Uterus (tissue), 4 donors: ENCODE results near the gene BUD31. TPM values are rescaled to one million over a fixed set of nuclear protein-coding genes. Genes with fewer than 3 reads are reported as not detected.

ENCODE experiments used
- DNase-seq, 2 donors: peaks; one replicate each; pipeline ENCODE4 v3.0.0-alpha.2; 2019 to 2020
- H3K27ac ChIP-seq, 2 donors: fragments of 200-600 bp; sonication (generic); 1 replicate in 1 of 2; 2 replicates in 1 of 2; pipeline ENCODE4 v1.5.1; 2016 to 2018
- H3K27me3 ChIP-seq, 2 donors: fragments of 200-600 bp; sonication (generic); one replicate each; pipeline ENCODE4 v1.5.1; 2018 to 2019; ENCODE audit warnings: control low read depth in 1 of 2
- H3K36me3 ChIP-seq, 2 donors: fragments of 200-600 bp; sonication (generic); one replicate each; pipeline ENCODE4 v1.5.1; 2019; ENCODE audit warnings: control low read depth in 1 of 2
- H3K4me1 ChIP-seq, 2 donors: fragments of 200-600 bp; sonication (generic); one replicate each; pipeline ENCODE4 v1.5.1; 2018 to 2019; ENCODE audit warnings: control low read depth in 1 of 2
- H3K4me3 ChIP-seq, 2 donors: fragments of 200-600 bp; sonication (generic); 1 replicate in 1 of 2; 2 replicates in 1 of 2; pipeline ENCODE4 v1.5.1; 2018 to 2019; ENCODE audit warnings: mild to moderate bottlenecking in 1 of 2
- H3K9me3 ChIP-seq, 2 donors: fragments of 200-600 bp; sonication (generic); one replicate each; pipeline ENCODE4 v1.5.1; 2019; ENCODE audit warnings: control low read depth in 1 of 2
- POLR2A ChIP-seq, 2 donors: fragments of 450-650 bp; IDR thresholded peaks; one replicate each; pipeline ENCODE4 v1.6.1; 2016; ENCODE audit warnings: antibody characterized with exemption in 2 of 2, mild to moderate bottlenecking in 1 of 2, moderate library complexity in 1 of 2
- intact Hi-C: fragments of 100-400 bp; cut with DNase I; formaldehyde crosslinking; loops from one replicate; pipeline ENCODE4 v1.15.1; 2023; ENCODE audit warnings: low total_unique reads
- total RNA-seq, 4 donors: library from RNA; depleted of rRNA in 3 of 4; stranded (reverse); fragments of >200 nt in 3 of 4; gene quantifications; one replicate each; pipeline versions ENCODE4 v1.1.0 to v1.2.4, GENCODE V29; 2014 to 2023
- TF ChIP-seq, protein P1 (sequence below), 4 experiments: fragments of 200-600 bp in 2 of 4; fragments of 450-650 bp in 2 of 4; sonication (generic) in 2 of 4; IDR thresholded peaks; one replicate each; pipeline ENCODE4 v1.5.1; 2016 to 2019; ENCODE audit warnings: antibody characterized with exemption in 4 of 4, mild to moderate bottlenecking in 2 of 4, moderate library complexity in 1 of 4
- donor health status: DM: yes; HTN: yes; CAD: no.

The BUD31 gene
- total RNA-seq, 4 donors from 2014 or later, result 29.4 to 93.2 (median 54.4) TPM

DNA sequence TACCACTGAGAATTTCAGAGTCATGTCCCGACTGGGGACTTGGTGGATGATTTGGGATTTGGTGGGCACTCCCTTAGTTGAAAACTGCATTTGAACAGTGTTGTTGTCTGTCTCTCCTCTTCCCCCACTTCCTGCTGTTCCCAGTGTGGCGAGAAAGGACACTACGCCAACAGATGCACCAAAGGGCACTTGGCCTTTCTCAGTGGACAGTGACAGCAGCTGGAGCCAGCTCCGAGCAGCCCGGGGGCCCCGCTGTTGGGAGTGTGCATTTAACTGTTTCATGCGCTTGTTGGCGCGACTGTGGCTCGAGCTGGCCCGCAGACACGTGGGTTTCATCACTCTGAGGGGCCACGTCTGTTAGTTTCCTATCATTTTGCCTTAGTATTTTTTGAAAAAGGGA is 47.5 kb downstream of the BUD31 start:
- TF ChIP-seq, protein P1, sequence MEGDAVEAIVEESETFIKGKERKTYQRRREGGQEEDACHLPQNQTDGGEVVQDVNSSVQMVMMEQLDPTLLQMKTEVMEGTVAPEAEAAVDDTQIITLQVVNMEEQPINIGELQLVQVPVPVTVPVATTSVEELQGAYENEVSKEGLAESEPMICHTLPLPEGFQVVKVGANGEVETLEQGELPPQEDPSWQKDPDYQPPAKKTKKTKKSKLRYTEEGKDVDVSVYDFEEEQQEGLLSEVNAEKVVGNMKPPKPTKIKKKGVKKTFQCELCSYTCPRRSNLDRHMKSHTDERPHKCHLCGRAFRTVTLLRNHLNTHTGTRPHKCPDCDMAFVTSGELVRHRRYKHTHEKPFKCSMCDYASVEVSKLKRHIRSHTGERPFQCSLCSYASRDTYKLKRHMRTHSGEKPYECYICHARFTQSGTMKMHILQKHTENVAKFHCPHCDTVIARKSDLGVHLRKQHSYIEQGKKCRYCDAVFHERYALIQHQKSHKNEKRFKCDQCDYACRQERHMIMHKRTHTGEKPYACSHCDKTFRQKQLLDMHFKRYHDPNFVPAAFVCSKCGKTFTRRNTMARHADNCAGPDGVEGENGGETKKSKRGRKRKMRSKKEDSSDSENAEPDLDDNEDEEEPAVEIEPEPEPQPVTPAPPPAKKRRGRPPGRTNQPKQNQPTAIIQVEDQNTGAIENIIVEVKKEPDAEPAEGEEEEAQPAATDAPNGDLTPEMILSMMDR (IDR thresholded peaks at IDR 0.05), result no peak
- no peak for TF ChIP-seq POLR2A (IDR thresholded peaks at IDR 0.05)
- intact Hi-C loops, result no loop called here
- no peak overlapping the region for H3K27ac ChIP-seq
- H3K36me3 ChIP-seq, result no peaks in the 10 kb centered on the region
- H3K9me3 ChIP-seq, result no peaks in the 10 kb centered on the region
- H3K27me3 ChIP-seq, result no peaks in the 10 kb centered on the region
- no peak overlapping the region for H3K4me3 ChIP-seq
- no peaks in the 10 kb centered on the region for H3K4me1 ChIP-seq
- no peak for DNase-seq

DNA sequence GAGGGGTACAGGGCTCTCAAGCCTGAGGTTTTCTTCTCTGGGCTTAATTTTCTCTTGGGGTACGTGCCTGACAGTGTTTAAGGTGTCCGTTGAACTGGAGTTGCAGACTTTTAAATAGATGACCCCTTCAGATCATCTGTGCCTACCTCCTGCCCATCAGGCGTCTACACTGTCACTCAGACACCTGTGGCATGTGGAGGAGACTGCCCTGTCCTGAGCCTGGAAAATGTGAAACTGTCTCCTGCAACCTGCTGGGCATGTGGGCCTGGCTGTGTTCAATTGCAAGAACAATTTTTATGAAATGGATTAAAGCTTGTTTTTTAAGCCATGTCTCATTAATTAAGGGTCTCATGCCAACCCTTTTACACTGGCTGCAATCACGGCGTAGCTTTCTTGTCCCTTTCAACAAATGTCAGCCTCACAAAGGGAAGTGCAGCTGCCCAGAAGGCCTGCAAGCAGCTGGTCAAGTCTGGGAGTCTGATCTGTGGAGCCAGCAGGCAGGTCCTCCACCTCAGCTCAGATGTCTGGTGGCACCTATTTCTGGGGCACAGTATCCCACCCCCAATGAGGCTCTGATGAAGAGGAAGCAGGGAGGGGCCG is 48.4 kb downstream of the BUD31 start:
- Histone ChIP-seq H3K27me3 (no peaks in the 10 kb centered on the region), H3K4me3 (no peak overlapping the region), H3K9me3 (no peaks in the 10 kb centered on the region), H3K4me1 (no peaks in the 10 kb centered on the region), H3K36me3 (no peaks in the 10 kb centered on the region), H3K27ac (no peak overlapping the region)
- intact Hi-C loops, result no loop called here
- TF ChIP-seq, protein P1 (IDR thresholded peaks at IDR 0.05), result no peak
- TF ChIP-seq POLR2A (IDR thresholded peaks at IDR 0.05), result no peak
- DNase-seq, result no peak

DNA sequence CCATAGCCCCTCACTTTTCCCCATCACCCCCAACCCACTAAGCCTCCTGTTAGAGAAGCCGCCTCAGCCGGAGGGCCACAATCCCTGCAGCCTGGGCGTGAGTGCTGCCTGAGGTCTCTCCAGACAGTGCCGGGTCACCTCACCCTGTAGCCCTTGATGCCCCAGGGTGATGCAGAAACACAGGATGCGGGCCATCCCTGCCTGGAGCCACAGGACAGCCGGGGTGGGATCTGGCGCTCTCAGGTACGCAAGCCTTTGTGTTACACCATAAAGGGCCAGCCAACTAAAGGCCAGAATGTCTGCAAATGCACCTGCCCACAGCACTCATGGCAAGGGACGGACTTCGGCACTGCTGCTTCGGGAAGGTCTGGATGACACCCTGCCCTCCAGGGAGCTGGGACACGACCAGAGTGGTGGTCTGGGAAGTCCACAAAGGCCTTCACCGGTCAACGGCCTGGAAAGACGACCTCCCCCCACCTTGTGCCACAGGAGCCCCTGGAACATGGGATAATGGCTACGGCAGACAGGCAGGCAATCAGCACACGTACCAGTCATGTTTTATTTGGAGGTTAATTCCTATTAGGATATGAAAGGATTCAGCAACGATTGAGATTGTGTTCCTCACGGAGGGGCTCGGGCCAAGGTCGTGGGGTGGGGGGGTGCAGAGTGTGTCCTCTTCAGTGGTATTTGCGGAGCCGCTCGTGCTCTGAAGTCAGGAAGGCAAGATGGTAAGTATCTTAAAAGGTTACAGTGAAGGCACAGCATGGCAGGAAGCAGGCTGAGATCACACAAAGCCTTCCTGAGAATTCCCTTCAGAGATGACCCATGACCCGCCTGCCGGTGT is 49.1 kb downstream of the BUD31 start:
- Histone ChIP-seq H3K27ac (no peak overlapping the region), H3K9me3 (no peaks in the 10 kb centered on the region), H3K27me3 (no peaks in the 10 kb centered on the region), H3K4me3 (no peak overlapping the region), H3K4me1 (no peaks in the 10 kb centered on the region), H3K36me3 (no peaks in the 10 kb centered on the region)
- TF ChIP-seq, protein P1 (IDR thresholded peaks at IDR 0.05), result no peak
- no peak for TF ChIP-seq POLR2A (IDR thresholded peaks at IDR 0.05)
- intact Hi-C loops, result no loop called here
- DNase-seq, result no peak

DNA sequence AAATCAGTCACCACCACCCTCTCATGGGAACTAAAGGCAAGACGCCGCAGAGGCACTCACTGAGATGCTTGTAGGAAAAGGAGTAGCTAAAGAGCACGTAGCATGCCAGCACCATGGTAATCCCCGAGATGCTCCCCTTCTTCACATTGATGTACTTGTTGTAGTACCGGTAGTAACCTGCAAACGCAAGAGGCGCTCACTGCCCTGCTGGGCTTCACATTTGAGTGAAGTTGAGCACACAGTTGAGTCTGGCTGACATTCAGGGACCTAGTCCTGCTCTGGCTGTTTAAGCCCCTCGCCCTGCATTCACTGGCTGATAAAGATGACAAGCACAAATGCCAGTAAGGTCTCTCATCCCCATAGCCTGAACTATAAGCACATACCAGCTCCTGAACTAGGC is 50.3 kb downstream of the BUD31 start:
- DNase-seq, result no peak
- Histone ChIP-seq H3K36me3 (no peaks in the 10 kb centered on the region), H3K4me3 (no peak overlapping the region), H3K27me3 (no peaks in the 10 kb centered on the region), H3K4me1 (peaks cover 0 to 4% of the 10 kb centered on the region in 2 donors), H3K9me3 (no peaks in the 10 kb centered on the region), H3K27ac (no peak overlapping the region)
- intact Hi-C loops, result no loop called here
- TF ChIP-seq, protein P1 (IDR thresholded peaks at IDR 0.05), result no peak
- no peak for TF ChIP-seq POLR2A (IDR thresholded peaks at IDR 0.05)

DNA sequence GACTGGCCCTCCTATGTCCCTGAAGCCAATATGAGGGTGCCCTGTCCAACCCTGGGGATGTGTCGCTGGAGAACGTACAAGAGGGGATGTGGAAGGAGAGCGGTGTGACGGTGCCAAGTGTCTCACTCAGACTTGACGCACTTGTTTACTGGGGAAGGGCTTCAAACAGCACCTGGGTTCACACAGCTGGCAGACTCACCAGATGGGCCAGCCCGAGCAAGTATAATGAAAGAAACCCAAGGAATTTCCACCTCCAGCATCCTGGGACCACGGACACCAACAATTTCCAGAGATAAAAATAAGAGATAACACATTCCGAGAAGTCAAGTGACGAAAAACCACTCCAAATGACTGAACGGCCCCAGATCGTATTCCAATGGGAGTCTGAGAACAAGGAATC is 51.9 kb downstream of the BUD31 start:
- Histone ChIP-seq H3K4me3 (no peak overlapping the region), H3K9me3 (no peaks in the 10 kb centered on the region), H3K4me1 (peaks cover 0 to 4% of the 10 kb centered on the region in 2 donors), H3K36me3 (no peaks in the 10 kb centered on the region), H3K27ac (no peak overlapping the region), H3K27me3 (no peaks in the 10 kb centered on the region)
- no peak for DNase-seq
- intact Hi-C loops, result no loop called here
- no peak for TF ChIP-seq POLR2A (IDR thresholded peaks at IDR 0.05)
- TF ChIP-seq, protein P1 (IDR thresholded peaks at IDR 0.05), result no peak
